GM10248 (cell line): ENCODE results near the gene SMIM35.

Experiments
- CTCF ChIA-PET: fragments of 300-600 bp; sonication (Branson Sonifier 250); formaldehyde crosslinking; extraction: SDS; loops from one replicate; lab custom pipeline; 2021; ENCODE audit warnings: antibody characterized with exemption; lab: Yijun Ruan, JAX
- POLR2A ChIA-PET: fragments of 350-650 bp; sonication (Branson Sonifier 250); formaldehyde crosslinking; extraction: SDS; loops from one replicate; lab custom pipeline; 2020; ENCODE audit warnings: antibody characterized with exemption; lab: Yijun Ruan, JAX
- DNase-seq: peaks from one replicate; pipeline ENCODE4 v3.0.0; 2012; ENCODE audit errors: extremely low spot score
- TF ChIP-seq, protein P1 (sequence below): IDR thresholded peaks from 2 replicates; pipeline ENCODE4 v1.5.1; 2012; ENCODE audit warnings: mild to moderate bottlenecking, low read depth; ENCODE audit errors: extremely low read depth, missing control alignments, control extremely low read depth

Gene SMIM35

DNA sequence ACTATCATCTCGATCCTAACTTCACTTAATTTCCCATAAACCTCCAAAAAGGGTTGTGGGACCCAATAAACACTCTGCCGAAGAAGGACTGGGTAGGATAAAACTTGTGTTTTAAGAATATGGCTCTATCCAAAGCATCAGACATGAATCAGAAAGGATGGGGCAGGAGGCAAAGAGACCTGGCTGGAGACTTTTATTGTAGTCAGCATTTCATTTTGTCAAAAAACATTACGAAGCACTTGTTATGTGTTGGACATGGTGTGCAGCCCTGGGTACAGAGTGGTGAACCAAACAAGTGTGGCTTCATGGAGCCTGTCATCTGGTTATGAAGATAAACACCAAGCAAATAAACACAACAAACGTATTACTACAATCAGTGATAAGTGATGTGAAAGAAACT, 83.3 kb downstream of the SMIM35 start:
- DNase-seq: no peak
- TF ChIP-seq, protein P1, sequence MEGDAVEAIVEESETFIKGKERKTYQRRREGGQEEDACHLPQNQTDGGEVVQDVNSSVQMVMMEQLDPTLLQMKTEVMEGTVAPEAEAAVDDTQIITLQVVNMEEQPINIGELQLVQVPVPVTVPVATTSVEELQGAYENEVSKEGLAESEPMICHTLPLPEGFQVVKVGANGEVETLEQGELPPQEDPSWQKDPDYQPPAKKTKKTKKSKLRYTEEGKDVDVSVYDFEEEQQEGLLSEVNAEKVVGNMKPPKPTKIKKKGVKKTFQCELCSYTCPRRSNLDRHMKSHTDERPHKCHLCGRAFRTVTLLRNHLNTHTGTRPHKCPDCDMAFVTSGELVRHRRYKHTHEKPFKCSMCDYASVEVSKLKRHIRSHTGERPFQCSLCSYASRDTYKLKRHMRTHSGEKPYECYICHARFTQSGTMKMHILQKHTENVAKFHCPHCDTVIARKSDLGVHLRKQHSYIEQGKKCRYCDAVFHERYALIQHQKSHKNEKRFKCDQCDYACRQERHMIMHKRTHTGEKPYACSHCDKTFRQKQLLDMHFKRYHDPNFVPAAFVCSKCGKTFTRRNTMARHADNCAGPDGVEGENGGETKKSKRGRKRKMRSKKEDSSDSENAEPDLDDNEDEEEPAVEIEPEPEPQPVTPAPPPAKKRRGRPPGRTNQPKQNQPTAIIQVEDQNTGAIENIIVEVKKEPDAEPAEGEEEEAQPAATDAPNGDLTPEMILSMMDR: no peak
- CTCF ChIA-PET: interaction anchor here (0.8 to 5.8 kb wide), 5 partner anchors 12 to 186 kb away, joined by 3 to 21 read pairs (median 6); no protein-coding TSS in a partner anchor
- POLR2A ChIA-PET: no interaction called here

DNA sequence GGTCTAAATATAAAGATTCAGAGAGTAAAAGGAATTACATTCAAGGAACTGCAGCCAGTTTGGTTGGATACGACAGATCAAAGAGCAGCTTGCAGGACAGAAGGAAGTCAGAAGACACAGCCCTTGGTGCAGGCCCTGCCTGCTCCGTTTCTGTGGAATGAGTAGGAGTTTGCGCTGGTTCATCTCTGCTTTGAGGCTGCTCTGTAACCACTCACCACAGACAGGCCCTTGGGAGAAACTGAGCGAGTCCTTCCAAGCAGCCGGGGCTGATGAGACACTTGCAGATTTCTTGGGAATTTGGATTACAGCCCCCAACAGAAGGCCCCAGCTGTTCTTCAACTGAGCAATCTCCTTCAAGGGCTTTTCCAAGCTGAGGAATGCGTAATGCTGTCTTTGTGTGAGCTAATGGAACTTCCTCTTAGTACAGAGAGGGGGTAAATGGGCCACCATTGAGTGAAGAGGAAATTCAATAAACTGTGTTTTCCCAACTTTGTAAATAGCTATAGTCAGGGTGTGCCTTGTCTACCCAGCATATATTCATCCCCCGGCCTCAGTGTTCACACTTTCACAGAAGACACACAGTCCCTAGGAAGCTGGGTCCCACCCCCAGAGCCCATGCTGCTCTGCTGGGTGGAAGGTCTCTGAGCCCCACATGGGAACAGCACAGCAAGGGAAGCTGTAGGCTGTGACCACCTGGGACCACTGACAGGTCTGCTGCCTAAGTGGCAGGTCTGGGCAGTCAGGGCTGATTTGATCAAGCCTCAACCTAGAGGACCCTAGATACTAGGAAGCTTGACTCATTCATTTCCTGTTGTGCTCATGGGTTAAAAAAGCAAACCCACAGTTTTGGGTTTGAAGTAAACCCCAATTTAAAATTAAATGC, 84.0 kb downstream of the SMIM35 start:
- ChIA-PET CTCF (interaction anchor here (0.8 to 5.8 kb wide), 6 partner anchors 8 to 185 kb away, joined by 3 to 21 read pairs (median 5); no protein-coding TSS in a partner anchor), POLR2A (interaction anchor here (0.8 to 1.2 kb wide), 2 partner anchors 8 to 17 kb away, joined by 4 to 6 read pairs; partner anchors contain the start of gene IL10RA)
- DNase-seq: no peak
- TF ChIP-seq, protein P1: no peak

DNA sequence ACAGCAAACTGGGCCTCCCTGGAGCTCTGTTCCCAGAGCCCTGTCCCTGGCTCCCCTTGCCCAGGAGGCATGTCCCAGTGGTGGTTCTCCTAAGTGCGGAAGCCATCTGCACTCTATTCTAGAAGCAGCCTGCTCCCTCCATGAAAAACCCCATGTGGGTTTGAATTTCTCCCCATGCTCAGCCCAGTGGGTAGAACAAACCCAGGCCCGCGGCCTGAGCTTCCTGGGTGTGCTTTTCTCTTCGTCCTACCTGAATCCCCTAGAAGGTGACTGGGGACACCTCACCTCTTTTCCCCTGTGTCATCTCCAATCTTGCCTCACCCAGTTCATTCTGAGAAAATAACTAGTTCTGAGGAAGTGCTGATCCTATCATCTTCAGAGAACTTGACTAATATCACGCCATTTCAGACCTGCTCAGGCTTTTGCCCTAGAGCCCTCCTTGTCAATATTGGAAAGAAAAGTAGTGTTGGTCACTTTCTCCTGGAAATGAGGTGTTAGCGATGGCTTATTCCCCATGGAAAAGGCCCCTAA, 84.7 kb downstream of the SMIM35 start:
- TF ChIP-seq, protein P1: no peak
- CTCF ChIA-PET: interaction anchor here (1.4 to 5.8 kb wide), 3 partner anchors 14 to 184 kb away, joined by 6 to 21 read pairs (median 10); no protein-coding TSS in a partner anchor
- POLR2A ChIA-PET: interaction anchor here (0.8 to 1.2 kb wide), 2 partner anchors 9 to 16 kb away, joined by 4 to 6 read pairs; partner anchors contain the start of gene IL10RA
- DNase-seq: no peak

DNA sequence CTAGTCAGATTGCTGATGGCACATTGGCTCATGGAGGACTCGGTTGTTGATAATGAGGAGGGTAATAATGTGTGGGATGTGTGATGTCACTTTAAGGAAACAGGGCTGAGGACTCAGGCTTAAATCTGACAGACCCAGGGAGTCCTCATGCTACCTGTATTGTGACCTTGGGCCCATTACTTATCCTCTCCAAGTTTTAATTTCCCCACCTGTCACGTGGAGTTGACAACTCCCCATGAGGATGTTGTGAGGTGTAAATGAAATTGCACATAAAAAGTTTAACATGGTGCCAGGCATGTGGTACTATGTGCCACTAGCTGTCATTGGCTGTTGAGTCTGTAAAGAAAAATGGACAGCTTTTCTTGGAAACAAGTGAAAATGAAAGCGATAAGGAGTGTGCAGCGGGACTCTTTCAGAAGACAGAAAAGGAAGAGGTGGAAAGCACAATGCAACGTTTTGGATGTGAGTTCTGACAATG, 85.2 kb downstream of the SMIM35 start:
- TF ChIP-seq, protein P1: no peak
- no peak for DNase-seq
- POLR2A ChIA-PET: interaction anchor here (1.2 kb wide), 1 partner anchor 15 kb away, joined by 6 read pairs; the partner anchor contains the start of gene IL10RA
- CTCF ChIA-PET: interaction anchor here (1.3 to 5.8 kb wide), 4 partner anchors 14 to 55 kb away, joined by 4 to 21 read pairs (median 13); no protein-coding TSS in a partner anchor

DNA sequence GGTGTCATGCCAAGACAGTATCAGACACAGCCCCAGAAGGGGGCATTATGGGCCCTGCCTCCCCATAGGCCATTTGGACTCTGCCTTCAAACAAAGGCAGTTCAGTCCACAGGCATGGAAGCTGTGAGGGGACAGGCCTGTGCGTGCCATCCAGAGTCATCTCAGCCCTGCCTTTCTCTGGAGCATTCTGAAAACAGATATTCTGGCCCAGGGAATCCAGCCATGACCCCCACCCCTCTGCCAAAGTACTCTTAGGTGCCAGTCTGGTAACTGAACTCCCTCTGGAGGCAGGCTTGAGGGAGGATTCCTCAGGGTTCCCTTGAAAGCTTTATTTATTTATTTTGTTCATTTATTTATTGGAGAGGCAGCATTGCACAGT, 85.9 kb downstream of the SMIM35 start:
- CTCF ChIA-PET: interaction anchor here (0.8 to 5.8 kb wide), 7 partner anchors 12 to 54 kb away, joined by 3 to 21 read pairs (median 4); no protein-coding TSS in a partner anchor
- POLR2A ChIA-PET: interaction anchor here (6.2 kb wide), 1 partner anchor 13 kb away, joined by 38 read pairs; the partner anchor contains the start of gene IL10RA
- no peak for DNase-seq
- TF ChIP-seq, protein P1: no peak
